Left hindlimb (tissue), 1 donor: Measurements from ENCODE around the gene OPA3.
"Not testable (repeated sequence)": the region's sequence is repeated elsewhere in the genome, so short reads cannot be mapped to it uniquely, and the experiment has no call there.

Experiments used
- DNase-seq: peaks from one replicate; pipeline ENCODE4 v3.0.0-alpha.2; 2018

OPA3 gene

DNA sequence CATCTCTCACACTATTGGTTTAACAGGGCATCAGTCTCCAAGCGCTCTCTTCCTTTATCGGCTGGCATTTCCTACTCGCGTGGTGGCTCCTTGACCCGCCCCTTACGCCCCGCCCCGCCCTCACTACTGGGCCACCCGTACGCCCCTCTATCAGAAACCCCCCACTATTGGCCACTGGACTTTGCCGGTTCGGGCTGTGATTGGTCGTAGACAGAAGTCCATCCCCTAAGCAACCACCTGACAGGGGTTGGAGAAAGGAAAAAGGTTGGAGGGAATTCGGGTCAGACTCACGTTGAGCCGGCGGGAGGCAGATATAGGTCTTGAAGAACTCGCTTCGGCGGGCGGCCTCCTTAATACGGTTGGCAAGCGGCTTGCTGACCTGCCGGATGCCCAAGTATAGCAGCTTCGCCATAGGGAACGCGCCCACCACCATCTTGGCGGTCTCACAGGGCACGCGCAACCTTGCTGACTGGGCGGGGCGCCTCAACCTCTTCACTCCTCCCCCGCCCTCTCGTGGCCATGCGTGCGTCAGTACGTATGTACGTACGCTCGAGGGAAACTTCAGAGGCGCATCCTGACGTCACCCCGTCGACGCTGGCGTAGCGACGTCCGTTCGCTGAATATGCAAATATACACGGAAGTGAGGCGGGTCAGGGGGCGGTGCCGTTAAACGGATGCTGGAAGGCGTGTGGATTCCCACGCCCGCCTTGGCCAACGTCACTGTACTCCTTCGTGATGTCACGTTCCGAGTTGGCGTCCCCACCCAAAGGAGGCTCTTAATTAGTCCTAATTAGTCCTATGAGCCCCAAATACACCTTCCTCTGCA is at the start of gene OPA3:
Gene OPA3, minus strand, starts transcription at position 471 of the 826 bp plus-strand sequence. Its CDS starts 38 bp downstream, at position 433.
- DNase-seq: peak; percentile 99

DNA sequence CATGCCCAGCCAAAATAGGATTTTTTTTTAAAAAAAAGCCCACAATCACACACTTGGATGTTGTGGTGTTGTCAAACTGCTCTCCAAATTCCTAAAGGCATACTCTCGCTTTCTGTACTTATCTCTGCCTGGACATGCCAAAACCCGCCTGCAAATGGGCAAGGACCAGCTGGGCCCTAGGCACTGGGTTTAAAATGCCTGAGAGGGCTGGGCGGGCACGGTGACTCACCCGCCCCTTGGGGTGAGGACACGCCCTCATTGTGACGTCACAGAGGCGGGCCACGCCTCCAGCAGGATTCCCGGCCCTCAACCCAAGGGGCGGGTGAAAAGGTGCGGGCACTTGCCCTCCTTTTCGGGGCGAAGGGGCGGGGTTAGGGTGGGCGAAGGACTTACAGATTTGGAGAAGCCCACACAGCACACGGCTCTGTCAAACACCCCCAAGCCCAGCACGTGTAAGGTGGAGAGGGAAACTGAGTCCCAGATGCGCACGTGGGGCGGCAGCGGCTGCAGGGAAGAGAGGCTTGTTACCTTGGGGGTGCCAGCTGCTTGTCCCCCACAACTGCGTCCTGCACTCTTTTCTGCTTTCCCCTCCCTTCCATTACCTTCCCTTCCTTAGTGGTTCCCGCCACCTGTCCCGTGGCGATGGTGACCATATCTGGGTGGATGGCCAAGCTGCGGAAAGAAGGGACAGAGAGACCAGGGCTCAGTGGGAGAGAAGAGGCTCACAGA is 48.0 kb upstream of the OPA3 start:
- peak; percentile 70 for DNase-seq

DNA sequence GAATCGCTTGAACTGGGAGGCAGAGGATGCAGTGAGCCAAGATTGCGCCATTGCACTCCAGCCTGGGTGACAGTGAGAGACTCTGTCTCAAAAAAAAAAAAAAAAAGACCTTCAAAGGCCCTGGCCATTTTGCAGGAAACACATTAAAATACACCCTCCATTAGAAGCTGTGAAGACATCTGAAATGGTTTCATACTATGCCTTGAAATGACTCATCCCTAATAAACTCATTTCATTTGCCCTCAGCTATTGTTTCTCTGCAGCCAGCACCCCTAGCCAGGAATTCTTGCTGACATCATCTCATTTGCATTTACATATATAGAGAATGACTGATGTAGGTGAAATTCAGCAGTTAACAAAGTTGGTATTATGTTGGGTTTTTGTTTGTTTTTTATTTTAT is 45.9 kb upstream of the OPA3 start:
- no peak for DNase-seq

DNA sequence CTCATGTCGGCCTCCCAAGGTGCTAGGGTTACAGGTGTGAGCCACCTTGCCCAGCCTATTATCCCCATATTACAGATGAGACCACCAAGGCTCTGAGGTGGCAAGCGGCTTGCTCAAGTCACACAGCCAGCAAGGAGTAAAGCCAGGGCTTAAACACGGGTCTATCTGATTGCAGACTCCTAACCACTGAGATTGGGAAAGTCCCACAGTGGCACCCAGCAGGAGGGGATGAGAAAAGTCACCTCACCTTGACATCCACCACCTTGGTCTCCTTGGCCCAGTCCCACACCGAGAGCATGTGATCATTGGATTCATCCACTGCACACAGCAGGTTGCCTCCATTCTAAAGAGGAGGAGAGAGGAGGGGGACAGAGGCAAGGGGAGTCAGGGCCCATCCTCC is 45.1 kb upstream of the OPA3 start:
- no peak for DNase-seq

DNA sequence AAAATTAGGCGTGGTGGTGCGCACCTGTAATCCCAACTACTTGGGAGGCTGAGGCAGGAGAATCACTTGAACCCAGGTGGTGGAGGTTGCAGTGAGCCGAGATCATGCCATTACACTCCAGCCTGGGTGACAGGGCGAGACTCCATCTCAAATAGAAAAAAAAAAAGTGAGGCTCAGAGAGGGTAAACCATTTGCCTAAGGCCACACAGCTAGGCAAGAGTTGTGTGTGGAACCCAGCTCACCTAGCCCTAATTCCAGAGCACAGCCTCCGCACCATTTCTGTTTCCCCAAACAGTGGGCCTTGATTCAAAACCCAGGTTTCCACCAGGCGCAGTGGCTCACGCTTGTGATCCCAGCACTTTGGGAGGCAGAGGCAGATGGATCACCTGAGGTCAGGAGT is 43.6 kb upstream of the OPA3 start:
- not testable (repeated sequence) for DNase-seq

DNA sequence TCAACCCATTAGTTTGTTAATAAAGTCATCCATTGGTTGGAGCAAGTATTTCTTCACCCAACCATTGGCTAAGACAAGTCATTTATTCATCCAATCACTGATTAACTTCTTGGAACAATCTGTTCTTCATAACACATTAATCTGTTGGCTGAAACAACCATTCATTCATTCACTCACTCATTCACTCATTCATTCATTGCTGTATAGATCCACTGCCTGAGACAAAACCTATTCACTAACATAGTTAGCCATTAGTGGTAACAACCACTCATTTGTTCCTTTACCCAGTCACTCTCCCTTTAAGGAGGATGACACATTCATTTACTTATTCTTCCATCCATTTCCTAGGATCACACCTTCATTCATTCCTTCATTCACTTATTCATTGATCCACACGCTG is 39.4 kb upstream of the OPA3 start:
- DNase-seq: no peak

DNA sequence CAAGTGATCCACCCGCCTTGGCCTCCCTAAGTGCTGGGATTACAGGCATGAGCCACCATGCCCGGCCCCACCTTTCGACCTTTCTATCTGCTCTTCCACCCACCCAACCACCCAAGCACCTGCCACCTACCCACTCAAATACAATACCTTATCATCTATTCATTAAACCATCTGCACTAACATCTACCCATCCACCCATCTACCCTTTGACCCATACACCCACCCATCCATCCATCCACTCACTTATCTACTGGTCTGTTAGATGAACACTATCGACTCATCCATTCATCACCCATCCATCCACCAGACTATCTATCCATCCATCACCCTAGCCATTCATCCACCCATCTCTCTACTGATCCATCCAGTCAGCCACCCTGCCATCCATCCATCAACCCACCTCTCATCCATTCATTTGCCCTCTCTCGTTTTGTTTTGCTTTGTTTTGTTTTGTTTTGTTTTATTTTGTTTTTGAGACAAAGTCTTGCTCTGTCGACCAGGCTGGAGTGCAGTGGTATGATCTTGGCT is 37.4 kb upstream of the OPA3 start:
- DNase-seq: no peak

DNA sequence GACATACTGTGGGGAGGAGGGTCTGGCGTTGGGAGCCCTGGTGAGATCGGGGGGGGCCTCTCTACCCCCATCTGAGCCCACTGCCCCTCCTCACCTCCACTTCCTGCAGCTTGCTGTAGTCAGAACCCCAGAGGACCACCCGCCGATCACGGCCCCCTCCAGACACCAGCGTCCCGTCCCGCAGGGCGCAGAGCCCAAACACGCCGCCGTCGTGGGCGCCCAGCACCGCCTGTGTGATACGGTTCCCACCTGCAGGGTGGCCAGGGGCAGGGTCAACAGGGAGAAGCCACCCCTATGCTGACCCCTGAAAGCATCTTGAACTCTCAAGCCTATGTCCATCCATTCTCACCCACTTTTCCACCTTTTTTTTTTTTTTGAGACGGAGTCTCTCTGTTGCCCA is 36.8 kb upstream of the OPA3 start:
- no peak for DNase-seq

DNA sequence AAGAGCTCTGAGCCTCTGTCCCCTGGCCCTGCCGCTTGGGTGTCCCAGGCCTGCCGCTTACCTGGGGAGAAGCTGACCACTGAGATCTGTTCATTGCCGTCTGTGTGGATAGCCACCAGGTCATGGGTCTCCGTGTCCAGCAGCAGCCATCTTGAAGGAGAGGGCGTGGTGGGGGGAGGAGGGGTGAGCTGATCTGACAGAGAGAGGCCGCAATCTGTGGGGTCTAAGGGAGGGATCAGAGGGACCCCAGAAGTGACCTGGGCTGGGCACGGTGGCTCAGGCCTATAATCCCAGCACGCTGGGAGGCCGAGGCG is 32.1 kb upstream of the OPA3 start:
- DNase-seq: no peak

DNA sequence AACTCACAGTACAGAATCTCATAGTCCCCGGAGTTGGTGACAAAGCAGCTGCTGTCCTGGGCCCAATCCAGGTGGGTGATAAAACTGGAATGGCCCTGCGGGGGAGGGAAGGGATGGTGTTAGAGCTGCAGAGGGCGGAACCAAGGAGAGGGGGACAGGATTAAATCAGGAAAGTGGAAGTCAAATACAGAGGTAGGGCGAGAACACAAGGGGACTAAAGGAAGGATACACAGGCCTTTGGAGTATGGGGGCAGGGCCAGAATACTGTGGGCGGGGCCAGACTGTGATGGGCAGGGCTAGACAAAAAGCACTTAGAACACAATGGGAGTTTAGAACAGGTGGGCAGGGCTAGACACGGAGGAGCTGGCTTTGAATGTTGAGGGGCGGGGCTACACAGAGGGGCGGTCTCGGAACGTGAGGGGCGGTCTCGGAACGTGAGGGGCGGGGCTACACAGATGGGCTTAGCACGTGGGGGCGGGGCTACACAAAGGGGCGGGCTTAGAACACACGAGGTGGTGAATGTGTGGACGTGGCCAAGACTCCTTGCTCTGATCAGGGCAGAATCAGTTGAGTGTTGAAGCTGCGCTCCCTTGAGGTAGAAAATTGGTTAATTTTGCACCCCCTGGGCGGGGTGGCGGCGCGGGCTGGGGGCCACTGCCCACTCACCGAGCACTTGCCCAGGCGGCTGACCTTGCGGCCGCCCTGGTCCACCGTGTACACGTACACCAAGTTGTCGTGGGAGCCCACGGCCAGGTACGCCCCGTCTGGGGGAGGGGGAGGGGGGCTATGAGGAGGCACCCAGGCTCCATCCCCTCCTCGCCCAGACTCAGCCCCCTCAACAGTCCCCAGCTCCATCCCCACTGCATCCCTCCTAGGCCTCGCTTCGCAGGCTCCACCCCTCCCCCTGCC is 31.4 kb upstream of the OPA3 start:
- DNase-seq: peak; percentile 94

DNA sequence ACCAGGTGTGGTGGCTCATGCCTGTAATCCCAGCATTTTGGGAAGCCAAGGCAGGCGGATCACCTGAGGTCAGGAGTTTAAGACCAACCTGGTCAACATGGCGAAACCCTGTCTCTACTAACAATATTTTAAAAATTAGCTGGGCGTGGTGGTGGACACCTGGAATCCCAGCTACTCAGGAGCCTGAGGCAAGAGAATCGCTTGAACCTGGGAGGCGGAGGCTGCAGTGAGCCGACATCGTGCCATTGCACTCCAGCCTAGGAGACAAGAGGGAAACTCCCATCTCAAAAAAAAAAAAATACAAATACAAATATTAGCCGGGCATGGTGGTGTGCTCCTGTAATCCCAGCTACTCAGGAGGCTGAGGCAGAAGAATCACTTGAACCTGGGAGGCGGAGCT is 30.5 kb upstream of the OPA3 start:
- not testable (repeated sequence) for DNase-seq

DNA sequence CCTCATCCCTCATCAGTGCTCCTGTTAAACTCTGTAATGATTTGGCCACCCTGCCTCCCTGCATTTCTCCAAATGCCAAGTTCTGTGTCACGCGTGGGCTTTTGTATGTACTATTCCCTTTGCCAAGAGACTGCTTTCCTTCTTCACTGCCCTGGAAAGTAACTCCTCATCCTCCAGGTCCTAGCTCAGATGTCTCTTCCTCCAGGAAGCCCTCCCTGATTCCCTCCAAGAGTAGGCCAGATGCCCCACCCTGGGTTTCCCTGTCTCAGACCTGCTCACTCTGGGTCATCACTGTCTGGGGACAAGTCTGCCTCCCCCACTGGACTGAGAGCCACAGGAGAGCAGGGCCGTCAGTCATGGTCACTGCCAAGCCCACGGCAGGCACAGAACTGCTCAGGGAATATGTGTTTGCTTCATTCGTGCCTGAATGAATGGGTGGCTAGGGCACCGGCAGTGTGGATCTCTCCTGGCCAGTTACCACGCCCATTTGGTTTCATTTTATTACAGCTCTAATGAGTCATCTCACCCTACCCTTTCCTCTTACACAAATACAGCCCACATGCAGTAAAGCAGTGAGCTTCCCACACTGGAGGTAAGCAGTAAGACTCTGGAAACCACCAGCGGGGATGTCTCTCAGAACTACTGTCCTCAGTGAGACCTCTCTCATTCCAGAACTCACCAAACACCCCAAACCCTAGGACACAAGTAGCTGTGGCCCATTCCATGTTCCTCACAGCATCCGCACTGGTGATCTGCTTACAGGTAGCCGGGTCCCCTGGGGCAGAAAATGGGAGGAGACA is 29.5 kb upstream of the OPA3 start:
- DNase-seq: no peak

DNA sequence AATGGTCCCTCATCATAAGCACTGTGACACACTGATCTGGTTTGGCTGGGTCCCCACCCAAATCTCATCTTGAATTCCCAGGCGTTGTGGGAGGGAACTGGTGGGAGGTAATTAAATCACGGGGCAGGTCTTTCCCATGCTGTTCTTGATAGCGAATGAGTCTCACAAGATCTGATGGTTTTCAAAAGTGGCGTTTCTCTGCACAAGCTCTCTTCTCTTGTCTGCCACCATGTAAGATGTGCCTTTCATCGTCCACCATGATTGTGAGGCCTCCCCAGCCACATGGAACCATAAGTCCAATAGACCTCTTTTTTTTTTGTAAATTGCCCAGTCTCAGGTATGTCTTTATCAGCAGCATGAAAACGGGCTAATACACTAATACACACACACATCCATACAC is 24.3 kb upstream of the OPA3 start:
- no peak for DNase-seq

DNA sequence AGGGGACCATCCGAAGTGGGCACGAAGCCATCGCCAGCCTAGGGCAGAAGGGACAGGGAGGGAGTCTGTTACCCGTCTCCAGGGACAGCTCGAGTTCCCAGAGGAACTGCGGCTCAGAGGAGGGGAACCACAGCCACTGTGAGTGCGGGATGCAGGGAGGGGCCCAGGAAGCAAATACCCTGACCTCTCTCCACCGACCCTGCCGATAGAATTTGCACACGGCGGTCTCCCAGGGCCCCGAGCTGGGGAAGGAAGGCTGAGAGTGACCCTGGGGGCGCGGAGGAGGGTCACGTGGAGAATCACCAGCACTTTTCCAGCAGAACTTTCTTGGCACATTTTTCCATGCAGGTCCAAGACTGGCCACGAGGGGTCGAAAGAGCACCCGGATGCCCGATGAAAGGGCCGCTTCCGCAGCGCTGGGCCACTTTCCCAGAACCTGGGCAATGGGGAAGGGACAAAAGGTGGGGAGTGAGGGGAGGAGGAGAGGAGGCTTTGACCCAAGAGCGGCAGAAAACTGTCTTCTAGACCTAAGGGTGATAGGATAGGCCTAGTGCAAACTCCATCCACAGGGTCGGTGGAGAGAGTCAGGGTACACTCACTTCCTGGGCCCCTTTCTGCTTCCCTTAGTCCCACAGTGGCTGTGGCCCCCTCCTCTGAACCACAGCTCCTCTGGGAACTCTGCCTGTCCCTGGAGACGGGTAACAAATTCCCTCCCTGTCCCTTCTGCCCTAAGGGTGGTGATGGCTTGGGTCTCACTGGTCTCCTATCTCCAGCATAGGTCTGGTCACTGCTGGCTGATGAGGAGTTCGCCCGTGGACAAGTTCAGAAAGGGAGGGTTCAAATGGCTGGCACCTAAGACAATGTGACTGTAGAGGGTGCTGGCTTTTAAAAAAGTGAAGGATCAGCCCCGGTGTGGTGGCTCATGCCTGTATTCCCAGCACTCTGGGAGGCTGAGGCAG is 22.7 kb upstream of the OPA3 start:
- DNase-seq: peak; percentile 82

DNA sequence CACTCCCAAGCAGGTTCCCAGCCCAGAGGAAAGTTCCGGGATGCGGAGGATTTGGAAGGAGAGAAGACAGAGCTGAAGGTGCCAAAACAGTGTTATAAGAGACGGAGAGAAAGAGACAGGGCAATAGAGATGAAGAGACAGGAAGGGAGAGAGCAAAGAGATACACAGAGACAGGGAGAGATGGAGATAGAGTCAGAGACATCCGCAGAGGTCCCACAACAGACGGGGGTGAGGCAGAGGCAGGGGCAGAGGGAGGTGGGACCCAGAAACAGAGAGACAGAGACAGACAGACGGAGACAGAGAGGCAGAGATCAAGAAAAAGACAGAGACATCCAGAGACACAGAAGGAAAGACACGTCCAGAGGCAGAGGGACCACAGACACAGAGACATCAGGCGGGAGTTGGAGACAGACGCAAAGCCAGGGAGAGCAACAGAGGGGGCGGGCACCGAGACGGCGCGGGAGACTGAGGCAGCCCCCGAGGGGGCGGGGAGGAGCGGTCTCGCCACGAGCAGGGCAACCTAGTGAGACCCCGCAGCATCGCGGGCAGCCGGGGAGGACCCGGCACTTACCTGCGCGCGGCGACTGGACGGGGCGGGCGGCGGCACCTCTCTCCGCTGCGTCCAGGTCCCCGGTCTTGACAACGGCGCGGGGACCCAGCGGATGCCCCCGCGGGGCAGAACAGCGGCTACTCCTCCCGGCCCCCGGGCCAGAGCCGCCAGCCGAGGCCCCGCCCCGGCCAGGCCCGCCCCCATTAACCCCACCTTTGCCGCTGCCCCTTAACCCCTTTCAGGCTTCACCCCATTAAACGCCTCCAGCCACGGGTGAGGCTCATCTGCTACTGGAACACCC is 17.1 kb upstream of the OPA3 start, which contains the start of gene GPR4:
Gene GPR4, minus strand, starts transcription at position 689 of the 851 bp plus-strand sequence. CDS start 10,346 bp downstream, outside the sequence.
- no peak for DNase-seq

DNA sequence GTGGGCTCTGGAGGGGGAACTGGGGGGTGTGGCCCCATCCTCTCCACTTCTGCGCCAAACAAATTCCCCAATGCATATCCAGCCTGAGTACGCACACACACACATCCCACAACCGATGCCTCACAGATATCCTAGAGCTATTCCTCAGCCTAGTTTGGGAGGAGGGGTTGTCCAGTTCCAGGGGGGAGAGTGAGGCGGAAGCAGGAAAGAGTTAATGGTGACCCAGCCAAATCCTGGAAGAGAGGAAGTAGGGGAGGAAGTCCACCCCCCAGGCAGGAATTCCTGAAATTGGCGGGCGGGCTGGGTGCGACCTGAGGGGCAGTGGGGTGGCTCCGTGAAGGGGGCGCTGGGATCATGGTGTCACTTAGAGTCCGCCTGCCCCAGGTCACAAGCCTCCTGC is 16.5 kb upstream of the OPA3 start:
- no peak for DNase-seq

DNA sequence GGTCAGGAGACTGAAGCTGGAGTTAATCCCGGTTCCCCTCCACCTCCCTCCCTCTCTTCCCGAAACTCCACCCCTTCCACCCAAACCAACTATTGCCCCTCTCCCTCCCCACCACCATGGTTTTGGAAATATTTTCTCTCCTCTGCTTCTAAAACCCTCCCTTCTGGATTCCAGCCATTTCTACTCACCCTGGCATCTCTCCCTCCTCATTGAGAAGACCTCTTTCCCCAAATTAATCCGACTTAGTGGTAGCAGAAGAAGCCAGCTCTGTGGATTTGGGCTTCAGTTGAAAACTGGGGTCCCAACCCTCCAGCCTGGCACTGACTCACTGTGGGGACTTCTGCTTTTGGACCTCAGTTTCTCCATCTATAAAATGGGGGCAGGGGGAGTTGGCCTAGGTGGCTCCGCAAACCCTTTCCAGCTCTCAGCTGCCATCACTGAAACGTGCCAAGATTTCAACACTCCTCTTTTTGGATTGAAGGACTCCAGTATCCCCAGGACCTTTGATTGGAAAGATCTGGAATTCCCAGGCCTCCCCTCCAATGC is 15.8 kb upstream of the OPA3 start:
- no peak for DNase-seq

DNA sequence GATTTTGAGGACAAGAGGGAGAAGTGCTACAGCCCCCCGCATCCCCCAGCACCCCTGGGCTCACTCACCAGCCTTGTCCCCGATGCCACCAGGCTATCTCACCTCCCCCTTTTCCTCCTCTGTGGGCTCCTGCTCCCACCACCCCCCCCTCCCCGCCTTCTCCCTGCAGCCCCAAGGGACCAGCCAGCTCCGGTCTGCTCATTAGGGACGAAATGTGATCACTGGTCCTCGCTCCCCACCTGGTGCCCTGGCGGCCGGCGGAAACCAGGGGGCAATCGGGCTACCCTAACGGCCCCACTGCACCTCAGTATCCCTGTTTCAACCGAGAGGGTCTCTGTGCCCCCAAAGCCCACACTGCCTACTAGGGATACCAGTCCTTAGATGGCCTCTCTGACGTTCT is 14.7 kb upstream of the OPA3 start:
- no peak for DNase-seq

DNA sequence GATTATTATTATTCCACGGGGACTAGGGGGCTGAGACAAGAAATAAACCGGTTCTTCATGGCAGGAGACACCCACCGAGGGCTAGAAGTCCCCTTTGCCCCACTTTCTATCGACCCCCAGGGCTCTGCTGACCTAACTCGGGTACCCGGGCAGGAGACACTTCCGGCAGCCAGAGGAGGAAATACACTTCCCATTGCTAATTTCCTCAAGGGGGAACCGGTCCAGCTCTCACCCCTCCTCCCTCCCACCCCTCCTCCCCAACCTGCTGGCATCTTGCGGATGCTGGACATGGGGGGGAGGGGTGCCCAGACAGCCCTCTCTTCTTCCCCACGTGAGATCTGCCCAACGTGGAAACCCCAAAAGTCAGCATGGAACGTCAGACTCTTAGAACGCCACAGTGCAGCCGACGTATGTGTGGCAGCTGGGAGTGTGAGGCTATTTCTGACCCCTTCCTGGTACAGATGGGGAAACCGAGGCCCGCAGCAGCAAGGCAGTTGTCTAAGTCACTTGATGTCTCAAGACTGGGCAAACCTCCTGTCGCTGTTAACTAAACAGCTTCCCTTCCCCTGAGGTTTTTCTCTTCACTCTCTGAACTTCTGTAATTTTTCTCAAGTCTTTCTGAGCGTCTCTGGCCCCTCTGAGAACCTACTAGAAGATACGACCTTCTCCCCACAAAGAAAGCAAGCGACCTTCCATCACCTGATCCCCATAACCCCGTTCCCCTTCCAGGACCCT is 13.8 kb upstream of the OPA3 start:
- DNase-seq: no peak
